LNCaP clone FGC (cell line): ENCODE measurements around the gene CEP85L.
A peak's percentile ranks its signal among the peaks of the same experiment; 100 is the strongest.

Experiments
- DNase-seq: peaks from one replicate; pipeline ENCODE4 v3.0.0-alpha.2; 2011; ENCODE audit warnings: low read depth
- H3K4me3 ChIP-seq: 2 replicates; pipeline ENCODE4 v1.5.1; 2011; ENCODE audit warnings: mild to moderate bottlenecking, low read depth, low read length, control low read depth
- CTCF ChIP-seq: IDR thresholded peaks from 2 replicates; pipeline ENCODE4 v1.5.1; 2012; ENCODE audit warnings: mild to moderate bottlenecking; ENCODE audit not compliant: control insufficient read depth, insufficient read depth; ENCODE audit errors: extremely low read depth

Gene CEP85L

GRCh38 chr6:118485601-118486550, 165.5 kb downstream of the CEP85L start:
- DNase-seq: no peak
- no peak overlapping the region for H3K4me3 ChIP-seq
- TF ChIP-seq CTCF: no peak

- no peak for TF ChIP-seq CTCF
- no peak overlapping the region for H3K4me3 ChIP-seq
- no peak for DNase-seq
Measured at GRCh38 chr6:118476551-118476950, 174.8 kb downstream of the CEP85L start.

GRCh38 chr6:118473266-118473665, 178.1 kb downstream of the CEP85L start:
- DNase-seq: no peak

GRCh38 chr6:118469468-118469867, 181.9 kb downstream of the CEP85L start:
- no peak for DNase-seq
- H3K4me3 ChIP-seq: no peak overlapping the region
- TF ChIP-seq CTCF: no peak

More at GRCh38 chr6:118473266-118473665, 178.1 kb downstream of the CEP85L start:
- TF ChIP-seq CTCF: no peak
- no peak overlapping the region for H3K4me3 ChIP-seq

- TF ChIP-seq CTCF: no peak
- H3K4me3 ChIP-seq: no peak overlapping the region
- peak; percentile 96 for DNase-seq
Measured at GRCh38 chr6:118468682-118469465, 182.5 kb downstream of the CEP85L start.

- no peak for TF ChIP-seq CTCF
- DNase-seq: no peak
- H3K4me3 ChIP-seq: no peak overlapping the region
Measured at GRCh38 chr6:118467181-118467580, 184.2 kb downstream of the CEP85L start.
